SK-N-SH (cell line): ENCODE measurements around the gene RAB20.

ENCODE experiments used
- CHD2 ChIP-seq: fragments of 150-350 bp; IDR thresholded peaks from 2 replicates; pipeline ENCODE4 v1.6.1; 2018; ENCODE audit warnings: low read length; ENCODE audit not compliant: partially characterized antibody
- GABPA ChIP-seq: IDR thresholded peaks from 2 replicates; pipeline ENCODE4 v1.4.0; 2012; ENCODE audit warnings: low read depth, mild to moderate bottlenecking
- JUND ChIP-seq: IDR thresholded peaks from 2 replicates; pipeline ENCODE4 v1.4.0; 2012
- POLR2AphosphoS5 ChIP-seq: IDR thresholded peaks from 2 replicates; pipeline ENCODE4 v1.6.1; 2012; ENCODE audit warnings: low read depth, low read length
- YY1 ChIP-seq: IDR thresholded peaks from 2 replicates; pipeline ENCODE4 v1.4.0; 2012; ENCODE audit warnings: low read depth, mild to moderate bottlenecking
- TF ChIP-seq, protein P1 (sequence below): fragments of 200-600 bp; sonication (generic); IDR thresholded peaks from 2 replicates; pipeline ENCODE4 v1.6.1; 2017; ENCODE audit warnings: antibody characterized with exemption, mild to moderate bottlenecking, moderate library complexity
- TF ChIP-seq, protein P2 (sequence below): IDR thresholded peaks from 2 replicates; pipeline ENCODE4 v1.6.1; 2012; ENCODE audit warnings: mild to moderate bottlenecking, low read depth, low read length, moderate library complexity
- TF ChIP-seq, protein P3 (sequence below): IDR thresholded peaks from 2 replicates; pipeline ENCODE4 v1.4.0; 2012; ENCODE audit warnings: low read depth, borderline replicate concordance

DNA sequence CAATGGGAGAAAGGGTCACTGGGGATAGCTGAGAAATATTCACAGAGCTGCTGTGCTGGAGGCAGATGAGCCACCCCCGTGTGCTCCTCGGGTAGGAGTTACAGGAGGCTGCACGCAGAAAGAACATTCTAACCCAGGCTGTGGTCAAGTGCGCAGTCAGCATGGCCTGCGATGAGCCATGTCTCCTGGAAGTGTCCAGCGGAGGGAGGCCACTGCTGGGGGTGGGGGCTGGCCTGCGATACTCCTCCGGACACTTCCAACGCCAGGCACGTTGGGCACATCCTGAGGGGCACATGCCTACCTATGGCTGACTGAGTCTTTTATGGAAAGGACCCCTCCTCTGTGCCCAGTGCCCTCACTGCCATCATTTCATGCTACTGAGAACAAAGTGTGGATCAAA is 55.9 kb downstream of the RAB20 start:
- TF ChIP-seq POLR2AphosphoS5 (no peak), GABPA (no peak), JUND (no peak), CHD2 (no peak), YY1 (no peak)
- TF ChIP-seq, protein P1, sequence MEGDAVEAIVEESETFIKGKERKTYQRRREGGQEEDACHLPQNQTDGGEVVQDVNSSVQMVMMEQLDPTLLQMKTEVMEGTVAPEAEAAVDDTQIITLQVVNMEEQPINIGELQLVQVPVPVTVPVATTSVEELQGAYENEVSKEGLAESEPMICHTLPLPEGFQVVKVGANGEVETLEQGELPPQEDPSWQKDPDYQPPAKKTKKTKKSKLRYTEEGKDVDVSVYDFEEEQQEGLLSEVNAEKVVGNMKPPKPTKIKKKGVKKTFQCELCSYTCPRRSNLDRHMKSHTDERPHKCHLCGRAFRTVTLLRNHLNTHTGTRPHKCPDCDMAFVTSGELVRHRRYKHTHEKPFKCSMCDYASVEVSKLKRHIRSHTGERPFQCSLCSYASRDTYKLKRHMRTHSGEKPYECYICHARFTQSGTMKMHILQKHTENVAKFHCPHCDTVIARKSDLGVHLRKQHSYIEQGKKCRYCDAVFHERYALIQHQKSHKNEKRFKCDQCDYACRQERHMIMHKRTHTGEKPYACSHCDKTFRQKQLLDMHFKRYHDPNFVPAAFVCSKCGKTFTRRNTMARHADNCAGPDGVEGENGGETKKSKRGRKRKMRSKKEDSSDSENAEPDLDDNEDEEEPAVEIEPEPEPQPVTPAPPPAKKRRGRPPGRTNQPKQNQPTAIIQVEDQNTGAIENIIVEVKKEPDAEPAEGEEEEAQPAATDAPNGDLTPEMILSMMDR: no peak
- TF ChIP-seq, protein P2, sequence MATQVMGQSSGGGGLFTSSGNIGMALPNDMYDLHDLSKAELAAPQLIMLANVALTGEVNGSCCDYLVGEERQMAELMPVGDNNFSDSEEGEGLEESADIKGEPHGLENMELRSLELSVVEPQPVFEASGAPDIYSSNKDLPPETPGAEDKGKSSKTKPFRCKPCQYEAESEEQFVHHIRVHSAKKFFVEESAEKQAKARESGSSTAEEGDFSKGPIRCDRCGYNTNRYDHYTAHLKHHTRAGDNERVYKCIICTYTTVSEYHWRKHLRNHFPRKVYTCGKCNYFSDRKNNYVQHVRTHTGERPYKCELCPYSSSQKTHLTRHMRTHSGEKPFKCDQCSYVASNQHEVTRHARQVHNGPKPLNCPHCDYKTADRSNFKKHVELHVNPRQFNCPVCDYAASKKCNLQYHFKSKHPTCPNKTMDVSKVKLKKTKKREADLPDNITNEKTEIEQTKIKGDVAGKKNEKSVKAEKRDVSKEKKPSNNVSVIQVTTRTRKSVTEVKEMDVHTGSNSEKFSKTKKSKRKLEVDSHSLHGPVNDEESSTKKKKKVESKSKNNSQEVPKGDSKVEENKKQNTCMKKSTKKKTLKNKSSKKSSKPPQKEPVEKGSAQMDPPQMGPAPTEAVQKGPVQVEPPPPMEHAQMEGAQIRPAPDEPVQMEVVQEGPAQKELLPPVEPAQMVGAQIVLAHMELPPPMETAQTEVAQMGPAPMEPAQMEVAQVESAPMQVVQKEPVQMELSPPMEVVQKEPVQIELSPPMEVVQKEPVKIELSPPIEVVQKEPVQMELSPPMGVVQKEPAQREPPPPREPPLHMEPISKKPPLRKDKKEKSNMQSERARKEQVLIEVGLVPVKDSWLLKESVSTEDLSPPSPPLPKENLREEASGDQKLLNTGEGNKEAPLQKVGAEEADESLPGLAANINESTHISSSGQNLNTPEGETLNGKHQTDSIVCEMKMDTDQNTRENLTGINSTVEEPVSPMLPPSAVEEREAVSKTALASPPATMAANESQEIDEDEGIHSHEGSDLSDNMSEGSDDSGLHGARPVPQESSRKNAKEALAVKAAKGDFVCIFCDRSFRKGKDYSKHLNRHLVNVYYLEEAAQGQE: no peak
- TF ChIP-seq, protein P3, sequence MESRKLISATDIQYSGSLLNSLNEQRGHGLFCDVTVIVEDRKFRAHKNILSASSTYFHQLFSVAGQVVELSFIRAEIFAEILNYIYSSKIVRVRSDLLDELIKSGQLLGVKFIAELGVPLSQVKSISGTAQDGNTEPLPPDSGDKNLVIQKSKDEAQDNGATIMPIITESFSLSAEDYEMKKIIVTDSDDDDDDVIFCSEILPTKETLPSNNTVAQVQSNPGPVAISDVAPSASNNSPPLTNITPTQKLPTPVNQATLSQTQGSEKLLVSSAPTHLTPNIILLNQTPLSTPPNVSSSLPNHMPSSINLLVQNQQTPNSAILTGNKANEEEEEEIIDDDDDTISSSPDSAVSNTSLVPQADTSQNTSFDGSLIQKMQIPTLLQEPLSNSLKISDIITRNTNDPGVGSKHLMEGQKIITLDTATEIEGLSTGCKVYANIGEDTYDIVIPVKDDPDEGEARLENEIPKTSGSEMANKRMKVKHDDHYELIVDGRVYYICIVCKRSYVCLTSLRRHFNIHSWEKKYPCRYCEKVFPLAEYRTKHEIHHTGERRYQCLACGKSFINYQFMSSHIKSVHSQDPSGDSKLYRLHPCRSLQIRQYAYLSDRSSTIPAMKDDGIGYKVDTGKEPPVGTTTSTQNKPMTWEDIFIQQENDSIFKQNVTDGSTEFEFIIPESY: no peak
